ENCODE data around the gene LRRC4B. TPM values are rescaled to one million over a fixed set of nuclear protein-coding genes. Genes with fewer than 3 reads are reported as not detected.
A peak's percentile ranks its signal among the peaks of the same experiment; 100 is the strongest.
"Not testable (repeated sequence)": the region's sequence is repeated elsewhere in the genome, so short reads cannot be mapped to it uniquely, and the experiment has no call there.

Gene LRRC4B
- total RNA-seq, 1 experiment from 2014 or later, result not detected

DNA sequence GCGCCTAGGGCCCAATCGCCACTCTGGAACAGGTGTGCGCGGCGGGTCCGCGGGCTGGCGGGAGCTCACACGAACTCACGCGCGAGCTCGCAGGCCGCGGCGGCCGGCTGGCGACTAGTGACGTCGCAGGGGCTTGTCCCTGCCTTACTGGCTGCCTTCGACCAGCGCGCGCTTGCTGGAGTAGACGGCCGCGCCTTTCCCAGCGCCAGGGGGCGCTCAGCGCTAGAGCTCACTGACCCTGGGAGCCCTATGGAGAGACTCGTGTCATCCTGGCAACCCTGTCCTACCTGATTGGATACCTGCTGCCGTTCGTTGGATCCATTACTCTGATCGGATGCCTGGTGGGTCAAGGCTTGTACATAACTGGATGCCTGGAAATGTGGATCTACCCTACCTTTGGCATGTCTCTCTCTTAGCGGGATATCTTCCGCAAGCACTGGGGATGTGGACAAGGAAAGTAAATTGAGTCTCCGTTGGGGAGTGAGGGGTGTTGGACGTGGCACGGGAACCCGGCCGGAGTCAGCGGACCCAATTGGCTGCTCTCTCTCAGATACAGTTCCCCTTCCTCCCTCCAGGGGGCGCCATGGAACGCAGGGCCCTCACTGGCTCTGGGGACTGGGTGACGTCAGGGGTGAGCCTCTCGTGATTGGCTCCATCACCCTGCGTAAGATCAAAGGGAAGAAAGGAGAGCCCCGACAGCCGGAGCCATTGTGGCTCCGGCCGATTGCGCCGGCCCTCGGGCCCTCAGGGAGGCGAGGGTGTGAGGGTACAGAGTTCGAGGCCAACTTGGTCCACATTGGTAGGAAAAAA is 36.2 kb upstream of the LRRC4B start:
- peaks cover 44% of the 10 kb centered on the region for H3K27me3 Mint-ChIP-seq (ENCODE audit: unreplicated experiment)
- H3K4me3 Mint-ChIP-seq (ENCODE audit: low read depth, unreplicated experiment); DNase-seq; intact Hi-C loops (cut with micrococcal nuclease; ENCODE audit: unreplicated experiment); BruUV-seq (replicated peaks); CTCF ChIA-PET; H3K36me3 Mint-ChIP-seq (ENCODE audit: insufficient read depth, unreplicated experiment); H3K9me3 Mint-ChIP-seq (ENCODE audit: low read depth, unreplicated experiment); H3K27ac Mint-ChIP-seq (ENCODE audit: unreplicated experiment); H3K4me1 Mint-ChIP-seq (ENCODE audit: low read depth, unreplicated experiment): not testable (repeated sequence)
- TF ChIP-seq, protein P1, sequence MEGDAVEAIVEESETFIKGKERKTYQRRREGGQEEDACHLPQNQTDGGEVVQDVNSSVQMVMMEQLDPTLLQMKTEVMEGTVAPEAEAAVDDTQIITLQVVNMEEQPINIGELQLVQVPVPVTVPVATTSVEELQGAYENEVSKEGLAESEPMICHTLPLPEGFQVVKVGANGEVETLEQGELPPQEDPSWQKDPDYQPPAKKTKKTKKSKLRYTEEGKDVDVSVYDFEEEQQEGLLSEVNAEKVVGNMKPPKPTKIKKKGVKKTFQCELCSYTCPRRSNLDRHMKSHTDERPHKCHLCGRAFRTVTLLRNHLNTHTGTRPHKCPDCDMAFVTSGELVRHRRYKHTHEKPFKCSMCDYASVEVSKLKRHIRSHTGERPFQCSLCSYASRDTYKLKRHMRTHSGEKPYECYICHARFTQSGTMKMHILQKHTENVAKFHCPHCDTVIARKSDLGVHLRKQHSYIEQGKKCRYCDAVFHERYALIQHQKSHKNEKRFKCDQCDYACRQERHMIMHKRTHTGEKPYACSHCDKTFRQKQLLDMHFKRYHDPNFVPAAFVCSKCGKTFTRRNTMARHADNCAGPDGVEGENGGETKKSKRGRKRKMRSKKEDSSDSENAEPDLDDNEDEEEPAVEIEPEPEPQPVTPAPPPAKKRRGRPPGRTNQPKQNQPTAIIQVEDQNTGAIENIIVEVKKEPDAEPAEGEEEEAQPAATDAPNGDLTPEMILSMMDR (IDR thresholded peaks at IDR 0.05; ENCODE audit: unreplicated experiment), result peak; percentile 25

DNA sequence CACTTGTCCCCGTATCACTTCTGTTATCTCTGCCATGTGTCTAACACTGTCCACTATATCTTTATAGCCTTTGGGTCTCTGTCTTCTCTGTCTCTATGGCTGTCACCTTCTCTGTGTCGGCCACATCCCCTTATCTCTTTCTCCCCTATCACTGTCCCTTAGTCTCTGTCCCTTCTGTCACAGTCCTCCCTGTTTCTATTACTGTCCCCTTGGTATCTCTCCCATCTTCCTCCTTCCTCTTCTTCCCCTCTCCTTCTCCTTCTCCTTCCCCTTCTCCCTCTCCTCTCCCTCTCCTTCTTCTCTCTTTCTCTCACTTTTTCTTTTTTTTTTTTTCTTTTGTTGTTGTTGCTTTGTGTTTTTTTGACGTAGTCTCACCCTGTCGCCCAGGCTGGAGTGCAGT is 34.7 kb upstream of the LRRC4B start:
- Mint-ChIP-seq H3K4me1 (ENCODE audit: low read depth, unreplicated experiment) (no peaks in the 10 kb centered on the region), H3K27ac (ENCODE audit: unreplicated experiment) (no peak overlapping the region), H3K4me3 (ENCODE audit: low read depth, unreplicated experiment) (no peak overlapping the region), H3K36me3 (ENCODE audit: insufficient read depth, unreplicated experiment) (no peaks in the 10 kb centered on the region), H3K9me3 (ENCODE audit: low read depth, unreplicated experiment) (no peaks in the 10 kb centered on the region), H3K27me3 (ENCODE audit: unreplicated experiment) (peaks cover 46% of the 10 kb centered on the region)
- TF ChIP-seq, protein P1 (IDR thresholded peaks at IDR 0.05; ENCODE audit: unreplicated experiment), result no peak
- no peak for DNase-seq
- intact Hi-C loops (cut with micrococcal nuclease; ENCODE audit: unreplicated experiment), result no loop called here
- CTCF ChIA-PET, result interaction anchor here (0.7 kb wide), 1 partner anchor 63 kb away, joined by 6 read pairs; no protein-coding TSS in a partner anchor
- no TSS peak for BruUV-seq (replicated peaks)

DNA sequence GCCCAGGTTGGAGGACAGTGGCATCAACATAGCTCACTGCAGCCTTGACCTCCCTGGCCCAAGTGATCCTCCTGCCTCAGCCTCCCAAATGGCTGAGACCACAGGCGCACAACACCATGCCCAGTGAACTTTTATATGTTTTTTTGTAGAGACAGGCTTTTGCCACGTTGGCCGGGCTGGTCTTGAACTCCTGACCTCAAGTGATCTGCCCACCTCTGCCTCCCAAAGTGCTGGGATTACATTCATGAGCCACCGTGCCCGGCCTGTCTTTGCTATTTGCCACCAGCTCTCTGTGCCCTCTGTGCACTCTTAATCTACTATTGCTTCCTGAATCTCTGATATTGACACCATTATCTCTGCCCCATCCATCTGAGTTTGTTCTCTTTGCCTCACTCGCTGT is 34.3 kb upstream of the LRRC4B start:
- BruUV-seq (replicated peaks), result no TSS peak
- H3K4me3 Mint-ChIP-seq (ENCODE audit: low read depth, unreplicated experiment), result no peak overlapping the region
- H3K27ac Mint-ChIP-seq (ENCODE audit: unreplicated experiment), result no peak overlapping the region
- intact Hi-C loops (cut with micrococcal nuclease; ENCODE audit: unreplicated experiment), result no loop called here
- CTCF ChIA-PET, result no interaction called here
- H3K36me3 Mint-ChIP-seq (ENCODE audit: insufficient read depth, unreplicated experiment), result no peaks in the 10 kb centered on the region
- H3K9me3 Mint-ChIP-seq (ENCODE audit: low read depth, unreplicated experiment), result no peaks in the 10 kb centered on the region
- H3K27me3 Mint-ChIP-seq (ENCODE audit: unreplicated experiment), result peaks cover 46% of the 10 kb centered on the region
- DNase-seq, result no peak
- TF ChIP-seq, protein P1 (IDR thresholded peaks at IDR 0.05; ENCODE audit: unreplicated experiment), result no peak
- no peaks in the 10 kb centered on the region for H3K4me1 Mint-ChIP-seq (ENCODE audit: low read depth, unreplicated experiment)

DNA sequence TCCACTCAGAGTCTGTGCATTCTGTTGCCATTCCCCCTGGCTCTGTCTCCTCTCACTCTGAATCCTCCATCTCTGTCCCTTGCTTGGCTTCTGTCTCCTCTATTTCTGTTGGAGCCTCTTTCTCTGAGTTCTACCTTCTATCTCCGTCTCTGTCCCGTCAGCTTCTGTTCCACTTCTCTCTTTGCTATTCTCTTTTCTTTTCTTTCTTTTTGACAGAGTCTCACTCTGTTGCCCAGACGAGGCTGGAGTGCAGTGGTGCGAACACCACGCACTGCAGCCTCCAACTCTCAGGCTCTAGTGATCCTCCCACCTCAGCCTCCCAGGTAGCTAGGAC is 33.8 kb upstream of the LRRC4B start:
- H3K9me3 Mint-ChIP-seq (ENCODE audit: low read depth, unreplicated experiment), result no peaks in the 10 kb centered on the region
- no peak overlapping the region for H3K4me3 Mint-ChIP-seq (ENCODE audit: low read depth, unreplicated experiment)
- TF ChIP-seq, protein P1 (IDR thresholded peaks at IDR 0.05; ENCODE audit: unreplicated experiment), result no peak
- no TSS peak for BruUV-seq (replicated peaks)
- H3K27ac Mint-ChIP-seq (ENCODE audit: unreplicated experiment), result no peak overlapping the region
- intact Hi-C loops (cut with micrococcal nuclease; ENCODE audit: unreplicated experiment), result no loop called here
- no peak for DNase-seq
- H3K36me3 Mint-ChIP-seq (ENCODE audit: insufficient read depth, unreplicated experiment), result no peaks in the 10 kb centered on the region
- H3K27me3 Mint-ChIP-seq (ENCODE audit: unreplicated experiment), result peaks cover 46% of the 10 kb centered on the region
- H3K4me1 Mint-ChIP-seq (ENCODE audit: low read depth, unreplicated experiment), result no peaks in the 10 kb centered on the region
- CTCF ChIA-PET, result no interaction called here

All from Calu3 (cell line).